H1 (cell line): ENCODE measurements around the gene ICAM3. TPM values are rescaled to one million over a fixed set of nuclear protein-coding genes. Genes with fewer than 3 reads are reported as not detected.

Source experiments
- CTCF ChIA-PET: fragments of 300-600 bp; sonication (Branson Sonifier 250); formaldehyde crosslinking; loops from one replicate; lab custom pipeline; 2021; ENCODE audit not compliant: partially characterized antibody; lab: Charles Lee
- POLR2A ChIA-PET: fragments of 300-600 bp; sonication (Branson Sonifier 250); formaldehyde crosslinking; loops from one replicate; lab custom pipeline; 2021; ENCODE audit warnings: inconsistent platforms; ENCODE audit not compliant: partially characterized antibody; lab: Charles Lee
- DNase-seq, 2 experiments: peaks; one replicate each; pipeline versions ENCODE4 v3.0.0 to v3.0.0-alpha.2; 2010 to 2022; ENCODE audit warnings: low spot score in 2 of 2, low read depth in 1 of 2, mixed read lengths in 1 of 2
- FAIRE-seq: peaks from 2 replicates; lab custom pipeline; 2011; peaks lifted over from hg19 to GRCh38; lab: Jason Lieb, UNC
- H2AFZ ChIP-seq: 2 replicates; pipeline ENCODE4 v1.8.1; 2012; ENCODE audit warnings: low read length, inconsistent platforms
- H2AK5ac ChIP-seq: 2 replicates; pipeline ENCODE4 v1.6.1; 2013; ENCODE audit warnings: low read depth, low read length
- H2BK120ac ChIP-seq: replicated peaks from 2 replicates; pipeline ENCODE3; 2013; ENCODE audit warnings: low read depth, low read length, inconsistent platforms
- H2BK12ac ChIP-seq: 2 replicates; pipeline ENCODE4 v1.6.1; 2013; ENCODE audit warnings: low read depth, low read length
- H2BK15ac ChIP-seq: 2 replicates; pipeline ENCODE4 v1.6.1; 2013; ENCODE audit warnings: low read length
- H2BK20ac ChIP-seq: 2 replicates; pipeline ENCODE4 v1.6.1; 2013; ENCODE audit warnings: low read length
- H2BK5ac ChIP-seq: 2 replicates; pipeline ENCODE4 v1.6.1; 2013; ENCODE audit warnings: low read depth, low read length
- H3K14ac ChIP-seq: 2 replicates; pipeline ENCODE4 v1.6.1; 2013; ENCODE audit warnings: inconsistent platforms; ENCODE audit not compliant: insufficient read length
- H3K18ac ChIP-seq: 2 replicates; pipeline ENCODE4 v1.6.1; 2013; ENCODE audit warnings: low read length; ENCODE audit errors: extremely low read depth
- H3K23ac ChIP-seq: 2 replicates; pipeline ENCODE4 v1.6.1; 2013; ENCODE audit warnings: inconsistent platforms; ENCODE audit not compliant: insufficient read length
- H3K23me2 ChIP-seq: 2 replicates; pipeline ENCODE4 v1.6.1; 2013; ENCODE audit warnings: low read depth, low read length
- H3K27ac ChIP-seq: 2 replicates; pipeline ENCODE4 v1.6.1; 2011; ENCODE audit warnings: low read depth, low read length, inconsistent platforms
- H3K27me3 ChIP-seq, 4 experiments: replicated peaks in 1 of 4; 1 replicate in 1 of 4; 2 replicates in 3 of 4; pipeline versions ENCODE4 v1.6.1 to v1.8.1; 2011 to 2013; ENCODE audit warnings: low read length in 3 of 4, mild to moderate bottlenecking in 3 of 4, inconsistent platforms in 2 of 4, mixed read lengths in 2 of 4, moderate library complexity in 1 of 4; ENCODE audit not compliant: control insufficient read depth in 3 of 4, insufficient read depth in 3 of 4; ENCODE audit errors: extremely low read depth in 1 of 4
- H3K36me3 ChIP-seq, 4 experiments: 2 replicates each; pipeline versions ENCODE4 v1.6.1 to v1.8.1; 2011 to 2013; ENCODE audit warnings: mild to moderate bottlenecking in 4 of 4, low read length in 3 of 4, moderate library complexity in 2 of 4, control low read depth in 1 of 4, inconsistent platforms in 1 of 4; ENCODE audit not compliant: insufficient read depth in 4 of 4, control insufficient read depth in 2 of 4
- H3K4ac ChIP-seq: replicated peaks from 2 replicates; pipeline ENCODE3; 2013; ENCODE audit warnings: low read length, low read depth, mixed read lengths, inconsistent platforms; ENCODE audit not compliant: insufficient read length
- H3K4me1 ChIP-seq, 4 experiments: replicated peaks in 1 of 4; 1 replicate in 1 of 4; 2 replicates in 3 of 4; pipeline versions ENCODE4 v1.6.1 to v1.8.1; 2011 to 2013; ENCODE audit warnings: low read length in 3 of 4, inconsistent platforms in 2 of 4, mixed read lengths in 1 of 4; ENCODE audit not compliant: insufficient read depth in 4 of 4, control insufficient read depth in 3 of 4
- H3K4me2 ChIP-seq, 2 experiments: 2 replicates each; pipeline versions ENCODE4 v1.6.1 to v1.8.1; 2011 to 2013; ENCODE audit warnings: low read depth in 2 of 2, low read length in 2 of 2, control low read depth in 1 of 2, inconsistent platforms in 1 of 2, mild to moderate bottlenecking in 1 of 2; ENCODE audit not compliant: insufficient read depth in 1 of 2
- H3K4me3 ChIP-seq, 4 experiments: fragments of 200-600, 300-600 bp in 1 of 4; sonication (generic), shearing (Covaris generic), sonication (Bioruptor Twin) in 1 of 4; 2 replicates each; pipeline versions ENCODE4 v1.5.1 to v1.8.1; 2011 to 2016; ENCODE audit warnings: low read length in 4 of 4, low read depth in 3 of 4, control low read depth in 2 of 4, inconsistent platforms in 2 of 4, mild to moderate bottlenecking in 2 of 4, mixed read lengths in 1 of 4, moderate library complexity in 1 of 4; ENCODE audit not compliant: insufficient read depth in 2 of 4; ENCODE audit errors: extremely low read depth in 1 of 4
- H3K56ac ChIP-seq: replicated peaks from 2 replicates; pipeline ENCODE3; 2013; ENCODE audit warnings: low read depth, mild to moderate bottlenecking, mixed read lengths, low read length, inconsistent platforms; ENCODE audit not compliant: insufficient read length
- H3K79me1 ChIP-seq: 2 replicates; pipeline ENCODE4 v1.6.1; 2013; ENCODE audit warnings: low read depth, low read length, control low read depth
- H3K79me2 ChIP-seq, 2 experiments: 2 replicates each; pipeline versions ENCODE4 v1.6.1 to v1.8.1; 2012 to 2013; ENCODE audit warnings: low read length in 2 of 2, mild to moderate bottlenecking in 2 of 2, inconsistent platforms in 1 of 2; ENCODE audit not compliant: insufficient read depth in 2 of 2, control insufficient read depth in 1 of 2
- H3K9ac ChIP-seq, 4 experiments: replicated peaks in 1 of 4; 1 replicate in 1 of 4; 2 replicates in 3 of 4; pipeline versions ENCODE4 v1.6.1 to v1.8.1; 2011 to 2013; ENCODE audit warnings: low read depth in 3 of 4, low read length in 3 of 4, control low read depth in 2 of 4, mild to moderate bottlenecking in 2 of 4, moderate library complexity in 2 of 4, inconsistent platforms in 1 of 4; ENCODE audit errors: extremely low read depth in 1 of 4
- H3K9me3 ChIP-seq, 2 experiments: 2 replicates each; pipeline versions ENCODE4 v1.6.1 to v1.8.1; 2012 to 2013; ENCODE audit warnings: mild to moderate bottlenecking in 2 of 2, moderate library complexity in 2 of 2, control low read depth in 1 of 2, inconsistent platforms in 1 of 2, low read depth in 1 of 2, low read length in 1 of 2, mixed read lengths in 1 of 2; ENCODE audit not compliant: insufficient read depth in 2 of 2
- H4K20me1 ChIP-seq, 2 experiments: replicated peaks in 1 of 2; 2 replicates each; pipeline versions ENCODE3 to v1.8.1; 2011 to 2013; ENCODE audit warnings: inconsistent platforms in 2 of 2, low read length in 2 of 2, mild to moderate bottlenecking in 1 of 2; ENCODE audit not compliant: insufficient read depth in 2 of 2, control insufficient read depth in 1 of 2
- H4K5ac ChIP-seq: 2 replicates; pipeline ENCODE4 v1.6.1; 2013; ENCODE audit warnings: low read length, low read depth, mixed read lengths, inconsistent platforms; ENCODE audit not compliant: insufficient read length
- H4K8ac ChIP-seq: 2 replicates; pipeline ENCODE4 v1.8.0; 2013; ENCODE audit warnings: mild to moderate bottlenecking, moderate library complexity, low read length, inconsistent platforms; ENCODE audit not compliant: insufficient read depth; ENCODE audit errors: extremely low read depth
- H4K91ac ChIP-seq: replicated peaks from 2 replicates; pipeline ENCODE3; 2013; ENCODE audit warnings: low read length, mixed read lengths, inconsistent platforms; ENCODE audit not compliant: insufficient read length
- BACH1 ChIP-seq: IDR thresholded peaks from 2 replicates; pipeline ENCODE4 v1.6.1; 2012; ENCODE audit warnings: low read length, improper control_type of control experiment
- GABPA ChIP-seq: IDR thresholded peaks from 2 replicates; pipeline ENCODE4 v1.6.1; 2011; ENCODE audit warnings: mild to moderate bottlenecking, low read length, moderate library complexity, borderline replicate concordance; ENCODE audit not compliant: insufficient read depth
- JUND ChIP-seq: IDR thresholded peaks from 2 replicates; pipeline ENCODE4 v1.6.1; 2011; ENCODE audit warnings: mild to moderate bottlenecking, improper control_type of control experiment, low read length
- KDM4A ChIP-seq: IDR thresholded peaks from one replicate; pipeline ENCODE4 v1.7.1; 2012; ENCODE audit warnings: low read depth, mild to moderate bottlenecking, moderate library complexity, low read length, inconsistent platforms; ENCODE audit not compliant: severe bottlenecking
- POLR2A ChIP-seq, 2 experiments: IDR thresholded peaks; 1 replicate in 1 of 2; 2 replicates in 1 of 2; pipeline ENCODE4 v1.6.1; 2011; ENCODE audit warnings: low read depth in 2 of 2, low read length in 2 of 2, mild to moderate bottlenecking in 2 of 2; ENCODE audit errors: control extremely low read depth in 1 of 2
- SP4 ChIP-seq: IDR thresholded peaks from 2 replicates; pipeline ENCODE4 v1.6.1; 2012; ENCODE audit warnings: low read length, inconsistent platforms
- TCF12 ChIP-seq: IDR thresholded peaks from 2 replicates; pipeline ENCODE4 v1.6.1; 2011; ENCODE audit warnings: low read depth, mild to moderate bottlenecking, low read length
- WGBS, 2 experiments: shearing (Covaris generic) in 1 of 2; methylation state at CpG; one replicate each; pipeline versions ENCODE4 v1.1.6 to v1.1.7; 2013 to 2015; ENCODE audit warnings: low lambda C conversion rate in 2 of 2, mixed read lengths in 2 of 2, inconsistent platforms in 1 of 2, low coverage in 1 of 2, missing lambda C conversion rate in 1 of 2; ENCODE audit not compliant: insufficient replicate concordance in 2 of 2, insufficient coverage in 1 of 2, insufficient read length in 1 of 2; ENCODE audit errors: extremely low coverage in 1 of 2, missing lambda C conversion rate in 1 of 2; 5-methylcytosine and 5-hydroxymethylcytosine counted together
- polyA plus RNA-seq, 7 experiments: library from polyadenylated mRNA; depleted of rRNA in 3 of 7; stranded (reverse) in 5 of 7; unstranded in 2 of 7; fragments of >200 nt in 5 of 7; fragments of 200-250 nt in 2 of 7; gene quantifications; 1 replicate in 5 of 7; 2 replicates in 1 of 7; 4 replicates in 1 of 7; pipeline versions ENCODE4 v1.2.1 to v1.2.3, GENCODE V29; 2011 to 2013; ENCODE audit warnings: missing spikeins in 2 of 7, mixed read lengths in 2 of 7
- total RNA-seq: library from RNA; stranded (reverse); fragmentation: NEBNext Ultra II Directional; extraction: Animal tissue kit (Norgen Biotek cat#: 25700); gene quantifications from 2 replicates; pipeline ENCODE4 v1.2.1, GENCODE V29; 2021
- TF ChIP-seq, protein P1 (sequence below), 3 experiments: IDR thresholded peaks; 1 replicate in 2 of 3; 2 replicates in 1 of 3; pipeline versions ENCODE4 v1.5.1 to v1.6.1; 2011; ENCODE audit warnings: low read length in 3 of 3, mild to moderate bottlenecking in 3 of 3, inconsistent platforms in 2 of 3, low read depth in 1 of 3, moderate library complexity in 1 of 3; ENCODE audit not compliant: insufficient read depth in 1 of 3; ENCODE audit errors: control extremely low read depth in 1 of 3

ICAM3 gene
- total and polyA plus RNA-seq, 2 of the 8 experiments (the other 6 are each of a cell fraction or from before 2014, with no cell fraction given), result 15.4 to 16.5 TPM

DNA sequence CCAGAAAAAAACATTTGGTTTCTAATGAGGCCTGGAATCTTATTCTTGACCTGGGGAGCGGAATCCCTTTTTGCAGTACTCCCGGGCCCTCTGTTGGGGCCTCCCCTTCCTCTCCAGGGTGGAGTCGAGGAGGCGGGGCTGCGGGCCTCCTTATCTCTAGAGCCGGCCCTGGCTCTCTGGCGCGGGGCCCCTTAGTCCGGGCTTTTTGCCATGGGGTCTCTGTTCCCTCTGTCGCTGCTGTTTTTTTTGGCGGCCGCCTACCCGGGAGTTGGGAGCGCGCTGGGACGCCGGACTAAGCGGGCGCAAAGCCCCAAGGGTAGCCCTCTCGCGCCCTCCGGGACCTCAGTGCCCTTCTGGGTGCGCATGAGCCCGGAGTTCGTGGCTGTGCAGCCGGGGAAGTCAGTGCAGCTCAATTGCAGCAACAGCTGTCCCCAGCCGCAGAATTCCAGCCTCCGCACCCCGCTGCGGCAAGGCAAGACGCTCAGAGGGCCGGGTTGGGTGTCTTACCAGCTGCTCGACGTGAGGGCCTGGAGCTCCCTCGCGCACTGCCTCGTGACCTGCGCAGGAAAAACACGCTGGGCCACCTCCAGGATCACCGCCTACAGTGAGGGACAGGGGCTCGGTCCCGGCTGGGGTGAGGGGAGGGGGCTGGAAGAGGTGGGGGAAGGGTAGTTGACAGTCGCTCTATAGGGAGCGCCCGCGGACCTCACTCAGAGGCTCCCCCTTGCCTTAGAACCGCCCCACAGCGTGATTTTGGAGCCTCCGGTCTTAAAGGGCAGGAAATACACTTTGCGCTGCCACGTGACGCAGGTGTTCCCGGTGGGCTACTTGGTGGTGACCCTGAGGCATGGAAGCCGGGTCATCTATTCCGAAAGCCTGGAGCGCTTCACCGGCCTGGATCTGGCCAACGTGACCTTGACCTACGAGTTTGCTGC, 52.4 kb downstream of the ICAM3 start, which contains the start of gene ICAM4:
TSS of gene ICAM4 (plus strand) at position 153 of the 935 bp plus-strand sequence. CDS start at position 211, 58 bp downstream.
- Histone ChIP-seq H4K5ac (no peak within 1 kb of the TSS), H3K36me3 (no peaks in the 10 kb centered on the region), H3K4me3 (peak within 1 kb of the TSS; percentile 20 to 63 (median 34)), H3K79me2 (no peaks in the 10 kb centered on the region), H2BK120ac (no peak within 1 kb of the TSS), H3K4me1 (peaks cover 0 to 38% (median 21%) of the 10 kb centered on the region in 4 experiments; a peak in 6 of 7 replicates), H3K4ac (peak within 1 kb of the TSS; percentile 19), H3K4me2 (peak within 1 kb of the TSS; percentile 81 to 85), H2AFZ (peak within 1 kb of the TSS; percentile 72; the same call in 1 of the 2 replicates), H3K56ac (no peak within 1 kb of the TSS), H3K18ac (no peak within 1 kb of the TSS; the same call in 1 of the 2 replicates), H3K23ac (no peak within 1 kb of the TSS), H4K8ac (peak within 1 kb of the TSS; percentile 30; the same call in 1 of the 2 replicates), H3K27me3 (peaks cover 33 to 53% (median 44%) of the 10 kb centered on the region in 4 experiments), H2BK20ac (0 out of 2 replicates have a peak within 1 kb of the TSS, but pooled peaks have one; percentile 72), H3K27ac (no peak within 1 kb of the TSS), H3K79me1 (no peaks in the 10 kb centered on the region), H4K91ac (no peak within 1 kb of the TSS), H2BK15ac (peak within 1 kb of the TSS; percentile 46; the same call in 1 of the 2 replicates), H3K14ac (no peak within 1 kb of the TSS), H4K20me1 (peaks cover 0 to 11% of the 10 kb centered on the region in 2 experiments), H3K9ac (no peak within 1 kb of the TSS; a peak in 2 of 7 replicates), H2AK5ac (no peak within 1 kb of the TSS; the same call in 1 of the 2 replicates), H3K23me2 (peaks cover 24% of the 10 kb centered on the region; the same call in 1 of the 2 replicates), H2BK12ac (peak within 1 kb of the TSS; percentile 50; the same call in 1 of the 2 replicates), H2BK5ac (no peak within 1 kb of the TSS), H3K9me3 (no peaks in the 10 kb centered on the region)
- peak in 1 of 2 experiments; percentile 80 for DNase-seq
- no peak for FAIRE-seq
- CTCF ChIA-PET, result interaction anchor here (0.7 to 11.6 kb wide), 15 partner anchors 9 to 118 kb away, joined by 3 to 94 read pairs (median 4); partner anchors contain the start of genes ICAM1 and TYK2
- POLR2A ChIA-PET, result interaction anchor here (0.7 to 3.4 kb wide), 7 partner anchors 9 to 171 kb away, joined by 3 to 16 read pairs (median 7); partner anchors contain the start of genes FDX2, ICAM1 and RAVER1
- WGBS, 2 experiments, result 7% methylated on average over 47 of the region's 59 CpGs; no CpG with 5 or more reads in 1 of the 2 experiments
- TF ChIP-seq JUND, result no peak
- no peak for TF ChIP-seq BACH1
- TF ChIP-seq POLR2A (IDR thresholded peaks at IDR 0.05; ENCODE audit: control extremely low read depth in 1 of 2, low read depth in 2 of 2, low read length in 2 of 2), result no peak
- no peak for TF ChIP-seq TCF12
- 0 out of 2 replicates have a peak, but pooled peaks have one; percentile 22 for TF ChIP-seq SP4
- TF ChIP-seq GABPA, result no peak
- TF ChIP-seq, protein P1, sequence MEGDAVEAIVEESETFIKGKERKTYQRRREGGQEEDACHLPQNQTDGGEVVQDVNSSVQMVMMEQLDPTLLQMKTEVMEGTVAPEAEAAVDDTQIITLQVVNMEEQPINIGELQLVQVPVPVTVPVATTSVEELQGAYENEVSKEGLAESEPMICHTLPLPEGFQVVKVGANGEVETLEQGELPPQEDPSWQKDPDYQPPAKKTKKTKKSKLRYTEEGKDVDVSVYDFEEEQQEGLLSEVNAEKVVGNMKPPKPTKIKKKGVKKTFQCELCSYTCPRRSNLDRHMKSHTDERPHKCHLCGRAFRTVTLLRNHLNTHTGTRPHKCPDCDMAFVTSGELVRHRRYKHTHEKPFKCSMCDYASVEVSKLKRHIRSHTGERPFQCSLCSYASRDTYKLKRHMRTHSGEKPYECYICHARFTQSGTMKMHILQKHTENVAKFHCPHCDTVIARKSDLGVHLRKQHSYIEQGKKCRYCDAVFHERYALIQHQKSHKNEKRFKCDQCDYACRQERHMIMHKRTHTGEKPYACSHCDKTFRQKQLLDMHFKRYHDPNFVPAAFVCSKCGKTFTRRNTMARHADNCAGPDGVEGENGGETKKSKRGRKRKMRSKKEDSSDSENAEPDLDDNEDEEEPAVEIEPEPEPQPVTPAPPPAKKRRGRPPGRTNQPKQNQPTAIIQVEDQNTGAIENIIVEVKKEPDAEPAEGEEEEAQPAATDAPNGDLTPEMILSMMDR (IDR thresholded peaks at IDR 0.05; ENCODE audit: control extremely low read depth in 1 of 3, insufficient read depth in 1 of 3, low read depth in 1 of 3, low read length in 3 of 3), result no peak
- TF ChIP-seq KDM4A, result peak; percentile 78
